Mesendoderm (in vitro differentiated cells): ENCODE measurements around the gene ATRIP.

Source experiments
- DNase-seq: peaks from one replicate; pipeline ENCODE4 v3.0.0; 2013
- H2AK5ac ChIP-seq: 2 replicates; pipeline ENCODE4 v1.6.1; 2013; ENCODE audit warnings: low read length, inconsistent platforms
- H2BK120ac ChIP-seq: 2 replicates; pipeline ENCODE4 v1.6.1; 2013; ENCODE audit warnings: low read depth, mild to moderate bottlenecking, low read length, moderate library complexity, mixed read lengths
- H2BK15ac ChIP-seq: replicated peaks from 2 replicates; pipeline ENCODE4 v1.6.1; 2013; ENCODE audit warnings: low read depth, mild to moderate bottlenecking, moderate library complexity
- H2BK5ac ChIP-seq: 2 replicates; pipeline ENCODE4 v1.6.1; 2013; ENCODE audit warnings: low read length, inconsistent platforms
- H3K18ac ChIP-seq: 2 replicates; pipeline ENCODE4 v1.6.1; 2013; ENCODE audit warnings: mild to moderate bottlenecking, low read length, mixed read lengths
- H3K23ac ChIP-seq: one replicate; pipeline ENCODE4 v1.6.1; 2013; ENCODE audit warnings: low read length
- H3K27ac ChIP-seq: 2 replicates; pipeline ENCODE4 v1.5.1; 2013; ENCODE audit warnings: low read depth, mild to moderate bottlenecking, inconsistent platforms, low read length, moderate library complexity
- H3K27me3 ChIP-seq: 2 replicates; pipeline ENCODE4 v1.6.1; 2013; ENCODE audit warnings: low read length, control low read depth, mild to moderate bottlenecking, inconsistent platforms; ENCODE audit not compliant: insufficient read depth, poor library complexity
- H3K36me3 ChIP-seq: 2 replicates; pipeline ENCODE4 v1.6.1; 2013; ENCODE audit warnings: low read length, inconsistent platforms; ENCODE audit not compliant: control insufficient read depth, insufficient read depth
- H3K4ac ChIP-seq: one replicate; pipeline ENCODE4 v1.6.1; 2013; ENCODE audit warnings: low read depth, mild to moderate bottlenecking, low read length, moderate library complexity
- H3K4me1 ChIP-seq: 2 replicates; pipeline ENCODE4 v1.6.1; 2013; ENCODE audit warnings: low read depth, low read length, inconsistent platforms; ENCODE audit not compliant: control insufficient read depth
- H3K4me2 ChIP-seq: 2 replicates; pipeline ENCODE4 v1.6.1; 2013; ENCODE audit warnings: low read length
- H3K4me3 ChIP-seq: 2 replicates; pipeline ENCODE4 v1.5.1; 2013; ENCODE audit warnings: mild to moderate bottlenecking, low read length
- H3K56ac ChIP-seq: one replicate; pipeline ENCODE4 v1.6.1; 2013; ENCODE audit warnings: low read length
- H3K79me1 ChIP-seq: 2 replicates; pipeline ENCODE4 v1.6.1; 2013; ENCODE audit warnings: low read length, inconsistent platforms
- H3K79me2 ChIP-seq: 2 replicates; pipeline ENCODE4 v1.6.1; 2013; ENCODE audit warnings: mild to moderate bottlenecking, low read length; ENCODE audit not compliant: control insufficient read depth, insufficient read depth
- H3K9ac ChIP-seq: 2 replicates; pipeline ENCODE4 v1.6.1; 2013; ENCODE audit warnings: low read length, inconsistent platforms
- H4K5ac ChIP-seq: one replicate; pipeline ENCODE4 v1.6.1; 2013; ENCODE audit warnings: low read length
- H4K8ac ChIP-seq: one replicate; pipeline ENCODE4 v1.6.1; 2013; ENCODE audit warnings: low read depth, mild to moderate bottlenecking, control low read depth, low read length, moderate library complexity
- WGBS: extraction: QIAGEN DNeasy Blood & Tissue Kit; methylation state at CpG from one replicate; pipeline ENCODE4 v1.1.7; 2013; ENCODE audit warnings: low lambda C conversion rate, missing lambda C conversion rate; ENCODE audit not compliant: insufficient coverage; ENCODE audit errors: extremely low coverage; 5-methylcytosine and 5-hydroxymethylcytosine counted together

Gene ATRIP

GRCh38 chr3:48493203-48493501 is 46.6 kb downstream of the ATRIP start:
- Histone ChIP-seq H3K79me1 (no peaks in the 10 kb centered on the region), H4K5ac (no peak overlapping the region), H3K27me3 (no peaks in the 10 kb centered on the region), H3K56ac (no peak overlapping the region), H3K9ac (no peak overlapping the region), H4K8ac (no peak overlapping the region), H3K36me3 (peaks cover 2% of the 10 kb centered on the region), H3K79me2 (no peaks in the 10 kb centered on the region), H3K4ac (no peak overlapping the region), H3K4me2 (no peak overlapping the region), H3K4me1 (no peaks in the 10 kb centered on the region), H2BK15ac (no peak overlapping the region), H3K4me3 (no peak overlapping the region), H3K27ac (no peak overlapping the region), H2BK5ac (no peak overlapping the region), H2AK5ac (no peak overlapping the region), H3K23ac (no peak overlapping the region), H2BK120ac (no peak overlapping the region), H3K18ac (no peak overlapping the region)
- no peak for DNase-seq
- no CpG with 5 or more reads among the region's 3 CpGs for WGBS

- Histone ChIP-seq H4K5ac (no peak overlapping the region), H3K4me3 (no peak overlapping the region), H2BK15ac (no peak overlapping the region), H4K8ac (no peak overlapping the region), H3K4me2 (no peak overlapping the region), H2AK5ac (no peak overlapping the region), H3K23ac (no peak overlapping the region), H3K79me2 (no peaks in the 10 kb centered on the region), H3K36me3 (no peaks in the 10 kb centered on the region), H2BK120ac (no peak overlapping the region), H3K56ac (no peak overlapping the region), H3K27ac (no peak overlapping the region), H3K79me1 (peaks cover 3% of the 10 kb centered on the region), H3K27me3 (no peaks in the 10 kb centered on the region), H3K9ac (no peak overlapping the region), H3K4me1 (peaks cover 8% of the 10 kb centered on the region), H3K18ac (no peak overlapping the region), H3K4ac (no peak overlapping the region), H2BK5ac (no peak overlapping the region)
- no peak for DNase-seq
- WGBS = no CpG with 5 or more reads among the region's 5 CpGs
Measured at GRCh38 chr3:48500656-48501055, 54.1 kb downstream of the ATRIP start.

- no peak overlapping the region for H4K8ac ChIP-seq
- H4K5ac ChIP-seq = no peak overlapping the region
- H3K4me3 ChIP-seq = no peak overlapping the region
- H3K27ac ChIP-seq = no peak overlapping the region
- H3K9ac ChIP-seq = no peak overlapping the region
- no peaks in the 10 kb centered on the region for H3K27me3 ChIP-seq
- H3K18ac ChIP-seq = no peak overlapping the region
- no peak overlapping the region for H2BK15ac ChIP-seq
- no peak overlapping the region for H2AK5ac ChIP-seq
- WGBS = no CpG with 5 or more reads among the region's 7 CpGs
- peaks cover 10% of the 10 kb centered on the region for H3K4me1 ChIP-seq
- no peaks in the 10 kb centered on the region for H3K36me3 ChIP-seq
- H3K56ac ChIP-seq = no peak overlapping the region
- peaks cover 3% of the 10 kb centered on the region for H3K79me1 ChIP-seq
- no peak overlapping the region for H3K4ac ChIP-seq
- H3K23ac ChIP-seq = no peak overlapping the region
- H3K4me2 ChIP-seq = no peak overlapping the region
- no peaks in the 10 kb centered on the region for H3K79me2 ChIP-seq
- no peak overlapping the region for H2BK120ac ChIP-seq
- DNase-seq = no peak
- H2BK5ac ChIP-seq = no peak overlapping the region
Measured at GRCh38 chr3:48501196-48501595, 54.7 kb downstream of the ATRIP start.

GRCh38 chr3:48502121-48502520 is 55.6 kb downstream of the ATRIP start:
- H2BK15ac ChIP-seq = no peak overlapping the region
- H3K79me1 ChIP-seq = peaks cover 3% of the 10 kb centered on the region
- H3K36me3 ChIP-seq = no peaks in the 10 kb centered on the region
- H3K27me3 ChIP-seq = no peaks in the 10 kb centered on the region
- no peak overlapping the region for H4K5ac ChIP-seq
- no peak overlapping the region for H3K4me2 ChIP-seq
- no peaks in the 10 kb centered on the region for H3K79me2 ChIP-seq
- H3K4ac ChIP-seq = no peak overlapping the region
- peaks cover 10% of the 10 kb centered on the region for H3K4me1 ChIP-seq
- DNase-seq = no peak
- H2AK5ac ChIP-seq = no peak overlapping the region
- no CpG with 5 or more reads among the region's 5 CpGs for WGBS
- no peak overlapping the region for H3K27ac ChIP-seq
- H3K4me3 ChIP-seq = no peak overlapping the region
- no peak overlapping the region for H3K56ac ChIP-seq
- H3K9ac ChIP-seq = no peak overlapping the region
- H2BK5ac ChIP-seq = no peak overlapping the region
- H3K18ac ChIP-seq = no peak overlapping the region
- H4K8ac ChIP-seq = no peak overlapping the region
- H2BK120ac ChIP-seq = no peak overlapping the region
- no peak overlapping the region for H3K23ac ChIP-seq

- H2BK15ac ChIP-seq = no peak overlapping the region
- H2AK5ac ChIP-seq = peak overlapping the region; percentile 54
- no peak overlapping the region for H2BK120ac ChIP-seq
- H3K36me3 ChIP-seq = no peaks in the 10 kb centered on the region
- no peak overlapping the region for H4K5ac ChIP-seq
- H3K9ac ChIP-seq = peak overlapping the region; percentile 93
- H3K4me1 ChIP-seq = peaks cover 12% of the 10 kb centered on the region
- no peak overlapping the region for H3K4me3 ChIP-seq
- H3K18ac ChIP-seq = no peak overlapping the region
- H3K23ac ChIP-seq = no peak overlapping the region
- peak overlapping the region; percentile 96 for H3K56ac ChIP-seq
- no peaks in the 10 kb centered on the region for H3K79me2 ChIP-seq
- H3K4ac ChIP-seq = no peak overlapping the region
- H3K4me2 ChIP-seq = no peak overlapping the region
- peaks cover 3% of the 10 kb centered on the region for H3K79me1 ChIP-seq
- H2BK5ac ChIP-seq = no peak overlapping the region
- no peak overlapping the region for H4K8ac ChIP-seq
- DNase-seq = no peak
- H3K27ac ChIP-seq = no peak overlapping the region
- no peaks in the 10 kb centered on the region for H3K27me3 ChIP-seq
- no CpG with 5 or more reads among the region's 6 CpGs for WGBS
Measured at GRCh38 chr3:48502728-48503168, 56.2 kb downstream of the ATRIP start.

GRCh38 chr3:48503401-48504050 is 57.0 kb downstream of the ATRIP start:
- Histone ChIP-seq H3K4ac (peak overlapping the region; percentile 87), H3K27ac (peak overlapping the region; percentile 63), H3K4me2 (peak overlapping the region; percentile 74), H3K9ac (peak overlapping the region; percentile 93), H2BK15ac (no peak overlapping the region), H3K27me3 (no peaks in the 10 kb centered on the region), H3K4me3 (peak overlapping the region; percentile 72), H3K23ac (peak overlapping the region; percentile 89), H2BK5ac (peak overlapping the region; percentile 63), H2AK5ac (no peak overlapping the region), H3K79me1 (peaks cover 3% of the 10 kb centered on the region), H3K79me2 (no peaks in the 10 kb centered on the region), H3K4me1 (peaks cover 12% of the 10 kb centered on the region), H3K56ac (peak overlapping the region; percentile 96), H3K18ac (peak overlapping the region; percentile 81), H2BK120ac (peak overlapping the region; percentile 33), H4K8ac (no peak overlapping the region), H3K36me3 (no peaks in the 10 kb centered on the region), H4K5ac (no peak overlapping the region)
- WGBS = no CpG with 5 or more reads among the region's 26 CpGs
- DNase-seq = peak; percentile 75
